OCI-LY7 (cell line): ENCODE data around the gene OGFR.

Source experiments
- EZH2phosphoT487 ChIP-seq: fragments of 200-600 bp; sonication (generic); IDR thresholded peaks from 2 replicates; pipeline ENCODE4 v1.6.1; 2018; ENCODE audit warnings: low read depth, borderline replicate concordance, mild to moderate bottlenecking, mixed run types, antibody characterized with exemption, low read length, moderate library complexity, mixed read lengths
- TF ChIP-seq, protein P1 (sequence below): fragments of 200-600 bp; sonication (generic); conservative IDR thresholded peaks from 2 replicates; pipeline ENCODE4 v1.5.1; 2014; ENCODE audit warnings: mild to moderate bottlenecking, antibody characterized with exemption, low read length, moderate library complexity, mixed read lengths

GRCh38 chr20:62816031-62816883 lies 11.6 kb downstream of the OGFR start:
- TF ChIP-seq, protein P1, sequence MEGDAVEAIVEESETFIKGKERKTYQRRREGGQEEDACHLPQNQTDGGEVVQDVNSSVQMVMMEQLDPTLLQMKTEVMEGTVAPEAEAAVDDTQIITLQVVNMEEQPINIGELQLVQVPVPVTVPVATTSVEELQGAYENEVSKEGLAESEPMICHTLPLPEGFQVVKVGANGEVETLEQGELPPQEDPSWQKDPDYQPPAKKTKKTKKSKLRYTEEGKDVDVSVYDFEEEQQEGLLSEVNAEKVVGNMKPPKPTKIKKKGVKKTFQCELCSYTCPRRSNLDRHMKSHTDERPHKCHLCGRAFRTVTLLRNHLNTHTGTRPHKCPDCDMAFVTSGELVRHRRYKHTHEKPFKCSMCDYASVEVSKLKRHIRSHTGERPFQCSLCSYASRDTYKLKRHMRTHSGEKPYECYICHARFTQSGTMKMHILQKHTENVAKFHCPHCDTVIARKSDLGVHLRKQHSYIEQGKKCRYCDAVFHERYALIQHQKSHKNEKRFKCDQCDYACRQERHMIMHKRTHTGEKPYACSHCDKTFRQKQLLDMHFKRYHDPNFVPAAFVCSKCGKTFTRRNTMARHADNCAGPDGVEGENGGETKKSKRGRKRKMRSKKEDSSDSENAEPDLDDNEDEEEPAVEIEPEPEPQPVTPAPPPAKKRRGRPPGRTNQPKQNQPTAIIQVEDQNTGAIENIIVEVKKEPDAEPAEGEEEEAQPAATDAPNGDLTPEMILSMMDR: no peak
- no peak for TF ChIP-seq EZH2phosphoT487
